Neural progenitor cell (in vitro differentiated cells): ENCODE results near the gene NDEL1. TPM values are rescaled to one million over a fixed set of nuclear protein-coding genes. Genes with fewer than 3 reads are reported as not detected.

ENCODE experiments used
- DNase-seq: peaks from one replicate; pipeline ENCODE4 v3.0.0-alpha.2; 2016; ENCODE audit warnings: low spot score
- H2AFZ ChIP-seq: fragments of 200-600 bp; sonication (generic); replicated peaks from 2 replicates; pipeline ENCODE4 v1.6.1; 2016; ENCODE audit warnings: antibody characterized with exemption
- H3F3A ChIP-seq: fragments of 200-600 bp; sonication (generic); 2 replicates; pipeline ENCODE4 v1.6.1; 2016; ENCODE audit warnings: antibody characterized with exemption, low read depth
- H3K27ac ChIP-seq: fragments of 200-600 bp; sonication (generic); 2 replicates; pipeline ENCODE4 v1.5.1; 2016; ENCODE audit warnings: mild to moderate bottlenecking
- H3K27me3 ChIP-seq: fragments of 200-600 bp; sonication (generic); 2 replicates; pipeline ENCODE4 v1.6.1; 2016; ENCODE audit warnings: mild to moderate bottlenecking, moderate library complexity
- H3K36me3 ChIP-seq: fragments of 200-600 bp; sonication (generic); 2 replicates; pipeline ENCODE4 v1.5.1; 2016
- H3K4me1 ChIP-seq: fragments of 200-600 bp; sonication (generic); 2 replicates; pipeline ENCODE4 v1.6.1; 2016; ENCODE audit warnings: mixed run types
- H3K4me2 ChIP-seq: fragments of 200-600 bp; sonication (generic); 2 replicates; pipeline ENCODE4 v1.6.1; 2016
- H3K4me3 ChIP-seq: fragments of 200-600 bp; sonication (generic); 2 replicates; pipeline ENCODE4 v1.5.1; 2016
- H3K79me2 ChIP-seq: fragments of 200-600 bp; sonication (generic); 2 replicates; pipeline ENCODE4 v1.6.1; 2016; ENCODE audit warnings: low read depth
- H3K9ac ChIP-seq: fragments of 200-600 bp; sonication (generic); 2 replicates; pipeline ENCODE4 v1.6.1; 2016
- H3K9me3 ChIP-seq: fragments of 200-600 bp; sonication (generic); 2 replicates; pipeline ENCODE4 v1.5.1; 2016; ENCODE audit warnings: low read depth
- H4K20me1 ChIP-seq: fragments of 200-600 bp; sonication (generic); 2 replicates; pipeline ENCODE4 v1.6.1; 2016; ENCODE audit warnings: low read depth
- H3K27ac Mint-ChIP-seq: 3 replicates; pipeline ENCODE4 v1.8.0; 2021; ENCODE audit warnings: mixed read lengths
- H3K27me3 Mint-ChIP-seq: 2 replicates; pipeline ENCODE4 v1.8.0; 2022; ENCODE audit warnings: low read depth, mild to moderate bottlenecking, inconsistent platforms, moderate library complexity, mixed read lengths; ENCODE audit not compliant: insufficient read depth
- H3K36me3 Mint-ChIP-seq: 3 replicates; pipeline ENCODE4 v1.8.0; 2021; ENCODE audit warnings: mixed read lengths
- H3K4me1 Mint-ChIP-seq: 3 replicates; pipeline ENCODE4 v1.8.0; 2021; ENCODE audit warnings: mixed read lengths
- H3K4me3 Mint-ChIP-seq: 3 replicates; pipeline ENCODE4 v1.8.0; 2021; ENCODE audit warnings: mild to moderate bottlenecking, moderate library complexity, mixed read lengths
- H3K9me3 Mint-ChIP-seq: 3 replicates; pipeline ENCODE4 v1.8.0; 2020; ENCODE audit warnings: mixed read lengths
- EZH2 ChIP-seq: fragments of 200-600 bp; sonication (generic); IDR thresholded peaks from 2 replicates; pipeline ENCODE4 v1.6.1; 2017; ENCODE audit warnings: antibody characterized with exemption, mild to moderate bottlenecking, moderate library complexity
- EZH2phosphoT487 ChIP-seq: fragments of 200-600 bp; sonication (generic); IDR thresholded peaks from 2 replicates; pipeline ENCODE4 v1.6.1; 2017; ENCODE audit warnings: antibody characterized with exemption
- total RNA-seq: library from RNA; depleted of rRNA; stranded (reverse); fragments of >200 nt; gene quantifications from 2 replicates; pipeline ENCODE4 v1.2.3, GENCODE V29; 2015; ENCODE audit warnings: low replicate concordance
- TF ChIP-seq, protein P1 (sequence below): fragments of 200-600 bp; sonication (generic); IDR thresholded peaks from 2 replicates; pipeline ENCODE4 v1.5.1; 2017; ENCODE audit warnings: antibody characterized with exemption, mild to moderate bottlenecking

The NDEL1 gene
- total RNA-seq, 1 donor from 2014 or later: 26.9 TPM

DNA sequence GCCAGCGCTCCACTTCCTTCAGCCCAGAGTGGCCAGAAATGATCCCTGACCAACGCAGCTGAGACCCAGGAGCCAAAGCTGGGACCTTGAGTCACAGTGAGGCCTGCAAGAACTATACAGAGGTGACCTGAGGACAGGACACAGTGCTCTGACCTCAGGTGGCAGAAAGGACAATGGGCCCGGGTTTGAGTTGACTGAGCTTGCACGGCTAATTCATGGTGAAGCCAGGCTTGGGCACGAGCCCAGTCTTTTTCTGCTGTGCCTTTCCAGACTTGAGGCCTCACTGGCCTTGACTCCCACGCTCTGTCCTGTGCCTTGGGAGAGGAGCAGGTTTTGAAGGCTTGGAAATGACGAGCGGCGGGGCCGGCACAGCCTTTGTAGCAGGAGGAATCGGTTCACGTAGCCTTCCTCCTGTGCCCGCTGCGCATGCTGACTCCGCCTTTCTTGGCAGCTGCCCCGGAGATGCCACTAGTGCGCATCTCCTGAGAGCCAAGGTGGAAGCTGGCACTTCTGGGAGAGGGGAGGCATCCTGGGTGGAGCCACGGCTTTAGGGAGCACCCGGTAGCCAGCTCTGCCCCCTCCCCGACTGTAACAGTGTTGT, 34.9 kb downstream of the NDEL1 start:
- H3K27ac Mint-ChIP-seq: no peak overlapping the region
- no peak overlapping the region for H3K4me3 ChIP-seq
- no peak overlapping the region for H3K4me2 ChIP-seq

DNA sequence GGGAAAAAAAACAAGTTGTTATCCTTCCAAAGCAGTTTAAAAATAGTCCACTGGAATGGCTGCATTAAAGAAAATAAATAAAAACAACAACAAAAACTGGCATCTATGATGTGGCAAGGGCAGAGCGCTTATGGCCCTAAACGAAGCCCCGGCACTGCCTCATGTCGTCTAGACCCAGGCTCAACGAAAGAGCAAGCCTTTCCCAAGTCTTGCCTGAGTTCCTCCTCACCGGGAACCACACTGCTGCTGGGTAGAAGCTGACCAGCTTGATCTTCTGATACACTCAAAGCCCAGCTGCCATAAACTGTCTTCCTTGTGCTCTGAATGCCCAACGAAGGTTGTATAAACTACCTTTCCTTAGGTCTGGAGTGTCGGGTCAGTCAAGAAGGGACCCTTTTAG, 37.0 kb downstream of the NDEL1 start:
- Histone ChIP-seq H3K36me3 (peaks cover 3% of the 10 kb centered on the region), H3K4me2 (no peak overlapping the region), H2AFZ (no peak overlapping the region), H3K9me3 (no peaks in the 10 kb centered on the region), H3F3A (peaks cover 21% of the 10 kb centered on the region), H3K79me2 (no peaks in the 10 kb centered on the region), H3K27ac (no peak overlapping the region), H3K9ac (no peak overlapping the region), H4K20me1 (no peaks in the 10 kb centered on the region), H3K4me1 (no peaks in the 10 kb centered on the region), H3K4me3 (no peak overlapping the region), H3K27me3 (no peaks in the 10 kb centered on the region)
- Mint-ChIP-seq H3K9me3 (no peaks in the 10 kb centered on the region), H3K4me3 (no peak overlapping the region), H3K27ac (no peak overlapping the region), H3K4me1 (peaks cover 2% of the 10 kb centered on the region), H3K27me3 (no peaks in the 10 kb centered on the region), H3K36me3 (peaks cover 37% of the 10 kb centered on the region)
- DNase-seq: no peak
- TF ChIP-seq, protein P1, sequence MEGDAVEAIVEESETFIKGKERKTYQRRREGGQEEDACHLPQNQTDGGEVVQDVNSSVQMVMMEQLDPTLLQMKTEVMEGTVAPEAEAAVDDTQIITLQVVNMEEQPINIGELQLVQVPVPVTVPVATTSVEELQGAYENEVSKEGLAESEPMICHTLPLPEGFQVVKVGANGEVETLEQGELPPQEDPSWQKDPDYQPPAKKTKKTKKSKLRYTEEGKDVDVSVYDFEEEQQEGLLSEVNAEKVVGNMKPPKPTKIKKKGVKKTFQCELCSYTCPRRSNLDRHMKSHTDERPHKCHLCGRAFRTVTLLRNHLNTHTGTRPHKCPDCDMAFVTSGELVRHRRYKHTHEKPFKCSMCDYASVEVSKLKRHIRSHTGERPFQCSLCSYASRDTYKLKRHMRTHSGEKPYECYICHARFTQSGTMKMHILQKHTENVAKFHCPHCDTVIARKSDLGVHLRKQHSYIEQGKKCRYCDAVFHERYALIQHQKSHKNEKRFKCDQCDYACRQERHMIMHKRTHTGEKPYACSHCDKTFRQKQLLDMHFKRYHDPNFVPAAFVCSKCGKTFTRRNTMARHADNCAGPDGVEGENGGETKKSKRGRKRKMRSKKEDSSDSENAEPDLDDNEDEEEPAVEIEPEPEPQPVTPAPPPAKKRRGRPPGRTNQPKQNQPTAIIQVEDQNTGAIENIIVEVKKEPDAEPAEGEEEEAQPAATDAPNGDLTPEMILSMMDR: no peak
- TF ChIP-seq EZH2phosphoT487: no peak
- no peak for TF ChIP-seq EZH2

More for the DNA sequence above, 34.9 kb downstream of the NDEL1 start:
- H3K4me1 Mint-ChIP-seq: peaks cover 2% of the 10 kb centered on the region
- Histone ChIP-seq H3K4me1 (no peaks in the 10 kb centered on the region), H2AFZ (no peak overlapping the region), H3K79me2 (peaks cover 4% of the 10 kb centered on the region), H3K36me3 (peaks cover 3% of the 10 kb centered on the region), H3K27ac (no peak overlapping the region), H4K20me1 (peaks cover 4% of the 10 kb centered on the region), H3K27me3 (no peaks in the 10 kb centered on the region), H3K9ac (no peak overlapping the region), H3K9me3 (no peaks in the 10 kb centered on the region), H3F3A (peaks cover 21% of the 10 kb centered on the region)
- TF ChIP-seq, protein P1: no peak
- TF ChIP-seq EZH2phosphoT487 (no peak), EZH2 (no peak)
- no peak for DNase-seq
- H3K36me3 Mint-ChIP-seq: peaks cover 32% of the 10 kb centered on the region
- H3K27me3 Mint-ChIP-seq: no peaks in the 10 kb centered on the region
- H3K4me3 Mint-ChIP-seq: no peak overlapping the region
- no peaks in the 10 kb centered on the region for H3K9me3 Mint-ChIP-seq

DNA sequence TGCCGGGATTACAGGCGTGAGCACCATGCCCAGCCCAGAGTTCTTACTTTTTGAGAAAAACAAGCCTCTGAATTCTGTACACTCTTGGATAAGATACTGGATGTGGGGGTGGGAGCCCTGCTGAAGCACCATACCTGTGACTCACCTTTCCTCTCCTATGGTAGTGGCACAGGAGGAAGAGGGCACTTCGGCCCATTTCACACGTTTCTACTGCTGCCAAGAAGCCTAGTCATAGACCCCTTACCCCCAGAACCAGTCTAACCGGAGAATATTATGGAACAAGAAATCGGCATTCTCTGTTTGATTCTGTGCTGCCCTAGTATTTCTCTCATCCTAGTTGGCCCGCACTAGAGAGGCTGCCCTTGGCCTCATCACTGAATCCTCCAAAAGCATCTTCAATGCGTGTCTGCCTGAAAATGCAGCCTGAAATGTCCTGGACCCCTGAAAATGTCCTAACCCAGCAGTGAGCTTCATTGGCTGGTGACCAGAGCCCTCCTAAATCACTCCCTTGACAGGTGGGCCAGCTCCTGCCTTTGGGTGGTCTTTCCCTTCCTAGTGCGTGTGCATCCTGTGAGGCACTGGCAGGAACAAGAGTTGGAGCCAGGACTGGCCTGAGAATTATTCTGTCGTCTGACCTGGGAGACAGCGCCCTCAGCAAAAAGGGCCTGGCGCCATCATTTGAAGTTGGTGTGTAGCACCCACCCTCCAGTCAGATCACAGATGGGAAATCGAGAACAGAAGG, 37.9 kb downstream of the NDEL1 start:
- no peaks in the 10 kb centered on the region for H3K4me1 ChIP-seq
- H3K9me3 ChIP-seq: no peaks in the 10 kb centered on the region
- no peak overlapping the region for H3K4me3 ChIP-seq
- H3K4me3 Mint-ChIP-seq: no peak overlapping the region
- H3K36me3 ChIP-seq: peaks cover 3% of the 10 kb centered on the region
- H3K36me3 Mint-ChIP-seq: peaks cover 39% of the 10 kb centered on the region
- no peak overlapping the region for H2AFZ ChIP-seq
- peaks cover 2% of the 10 kb centered on the region for H3K4me1 Mint-ChIP-seq
- H3K79me2 ChIP-seq: no peaks in the 10 kb centered on the region
- no peak overlapping the region for H3K4me2 ChIP-seq
- H3K27me3 ChIP-seq: no peaks in the 10 kb centered on the region
- H3K9me3 Mint-ChIP-seq: no peaks in the 10 kb centered on the region
- no peak overlapping the region for H3K27ac Mint-ChIP-seq
- H3K27ac ChIP-seq: no peak overlapping the region
- no peaks in the 10 kb centered on the region for H3K27me3 Mint-ChIP-seq
- no peak overlapping the region for H3K9ac ChIP-seq
- peaks cover 26% of the 10 kb centered on the region for H3F3A ChIP-seq
- TF ChIP-seq EZH2phosphoT487 (no peak), EZH2 (no peak)
- TF ChIP-seq, protein P1: no peak
- no peaks in the 10 kb centered on the region for H4K20me1 ChIP-seq
- DNase-seq: no peak
